ENCODE data around the gene LETM1. TPM values are rescaled to one million over a fixed set of nuclear protein-coding genes. Genes with fewer than 3 reads are reported as not detected.

The LETM1 gene
- total RNA-seq (2014; rRNA removed; shearing (Covaris generic)), result 44.3 and 54.4 TPM in 2 replicates

DNA sequence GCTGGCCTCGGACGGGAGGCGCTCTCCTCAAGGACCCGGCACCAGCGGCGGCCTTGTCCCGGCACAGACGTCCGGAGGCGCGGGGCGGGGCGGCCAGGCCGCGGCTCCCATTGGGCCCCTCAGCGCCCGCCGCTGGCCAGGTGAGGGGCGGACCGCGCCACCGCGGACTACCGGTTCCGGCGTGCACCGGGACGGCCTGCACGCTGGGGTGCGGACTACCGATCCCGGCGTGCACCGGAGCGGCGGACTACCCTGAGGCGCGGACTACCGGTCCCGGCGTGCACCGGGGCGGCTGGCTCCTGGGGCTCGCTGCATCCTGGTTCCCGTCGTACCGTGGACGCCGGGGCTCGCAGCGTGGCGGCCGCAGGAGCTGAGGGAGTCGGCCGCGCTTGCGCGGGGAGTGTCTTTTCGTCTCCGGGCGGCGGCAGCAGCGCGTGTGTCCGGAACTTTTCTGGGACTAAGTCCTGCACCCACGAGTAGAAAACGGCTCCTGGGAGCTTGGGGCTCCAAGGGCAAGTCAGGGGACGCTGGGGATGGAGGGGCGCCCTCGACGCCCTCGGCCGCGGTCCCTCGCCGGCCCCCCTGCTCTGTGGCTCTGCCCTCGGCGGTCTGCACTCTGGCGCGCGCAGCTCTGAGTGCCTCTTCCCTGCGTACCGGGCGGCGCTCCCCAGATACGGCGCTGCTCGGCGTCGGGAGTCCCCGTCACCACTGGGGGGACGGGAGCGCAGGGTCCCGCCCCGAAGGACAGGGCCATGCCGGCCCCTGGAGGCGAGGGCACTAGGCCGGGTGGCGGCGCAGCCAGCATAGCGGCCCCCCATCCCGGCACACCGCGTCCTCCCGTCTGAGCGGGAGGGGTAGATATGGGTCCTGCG, at the start of gene LETM1:
Gene LETM1 (minus strand): TSS at position 86 of the 872 bp plus-strand sequence. CDS start 206 bp downstream, outside the sequence.
- peak within 1 kb of the TSS; percentile 68 for H3K4me3 ChIP-seq
- H3K27me3 ChIP-seq, result no peaks in the 10 kb centered on the region
- H3K27ac ChIP-seq, result peak within 1 kb of the TSS; percentile 42
- H3K4me1 ChIP-seq, result no peaks in the 10 kb centered on the region; the same call in 1 of the 2 replicates
- H3K9me3 ChIP-seq (replicated peaks), result no peaks in the 10 kb centered on the region
- DNase-seq, result peak; percentile 94 to 95
- no peaks in the 10 kb centered on the region for H3K36me3 ChIP-seq

DNA sequence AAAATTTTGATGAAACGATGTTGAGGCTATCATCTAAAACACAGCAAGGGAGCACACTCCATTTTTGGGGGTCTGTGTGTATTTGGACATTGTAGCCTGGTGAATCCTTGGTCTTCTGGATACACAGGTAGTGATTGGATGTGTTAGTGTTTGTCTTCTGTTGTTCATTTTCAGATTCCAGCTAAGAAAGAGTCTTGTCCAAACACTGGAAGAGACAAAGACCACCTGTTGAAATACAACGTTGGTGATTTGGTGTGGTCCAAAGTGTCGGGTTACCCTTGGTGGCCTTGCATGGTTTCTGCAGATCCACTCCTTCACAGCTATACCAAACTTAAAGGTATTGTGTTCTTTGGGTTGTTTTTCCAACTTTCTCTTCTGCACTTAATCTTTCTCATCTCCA, 48.1 kb upstream of the LETM1 start:
- no peaks in the 10 kb centered on the region for H3K27me3 ChIP-seq
- no peak overlapping the region for H3K4me3 ChIP-seq
- H3K36me3 ChIP-seq, result peaks cover 51% of the 10 kb centered on the region
- no peak overlapping the region for H3K27ac ChIP-seq
- DNase-seq, result peak in 1 of 2 experiments; percentile 31
- H3K9me3 ChIP-seq (replicated peaks), result no peaks in the 10 kb centered on the region
- H3K4me1 ChIP-seq, result 0 out of 2 replicates have a peak, but pooled peaks cover 4% of the 10 kb centered on the region

DNA sequence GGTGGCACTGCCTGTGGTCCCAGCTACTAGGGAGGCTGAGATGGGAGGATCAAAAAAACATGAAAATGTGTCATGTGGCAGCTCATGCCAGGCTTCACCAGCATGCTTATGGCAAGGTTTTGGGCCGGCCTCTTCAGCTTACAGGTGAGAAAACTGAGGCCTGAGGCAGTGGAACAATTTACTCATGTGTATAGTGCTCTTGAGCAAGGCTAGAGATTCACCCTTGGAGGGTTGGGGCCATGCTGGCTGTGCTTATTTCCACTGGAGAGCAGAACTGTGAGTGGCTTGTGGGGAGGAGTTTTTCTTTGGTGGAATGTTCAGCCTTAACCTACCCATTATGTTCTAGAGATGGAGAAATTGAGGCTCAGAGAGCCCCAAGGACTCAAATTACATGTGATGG, 47.1 kb upstream of the LETM1 start:
- Histone ChIP-seq H3K36me3 (peaks cover 47% of the 10 kb centered on the region), H3K9me3 (replicated peaks) (no peaks in the 10 kb centered on the region), H3K4me3 (no peak overlapping the region), H3K27ac (no peak overlapping the region), H3K27me3 (no peaks in the 10 kb centered on the region), H3K4me1 (0 out of 2 replicates have a peak, but pooled peaks cover 4% of the 10 kb centered on the region)
- no peak for DNase-seq

DNA sequence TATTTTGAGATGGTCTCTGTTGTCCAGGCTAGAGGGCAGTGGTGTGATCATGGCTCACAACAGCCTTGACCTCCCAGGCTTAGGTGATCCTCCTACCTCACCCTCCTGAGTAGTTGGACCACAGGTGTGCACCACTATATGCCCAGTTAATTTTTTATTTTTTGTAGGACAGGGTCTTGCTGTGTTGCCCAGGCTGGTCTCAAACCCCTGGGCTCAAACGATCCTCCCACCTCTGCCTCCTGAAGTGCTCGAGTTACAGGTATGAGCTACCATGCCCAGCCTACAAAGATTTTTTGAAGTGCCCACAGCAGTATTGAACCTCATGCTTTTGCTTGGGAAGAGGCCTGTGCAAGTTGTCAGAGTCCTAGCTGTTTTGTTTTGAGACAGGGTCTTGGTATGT, 46.3 kb upstream of the LETM1 start:
- 0 out of 2 replicates have a peak, but pooled peaks cover 4% of the 10 kb centered on the region for H3K4me1 ChIP-seq
- H3K36me3 ChIP-seq, result peaks cover 43% of the 10 kb centered on the region
- H3K27me3 ChIP-seq, result no peaks in the 10 kb centered on the region
- DNase-seq, result no peak
- H3K4me3 ChIP-seq, result no peak overlapping the region
- no peak overlapping the region for H3K27ac ChIP-seq
- no peaks in the 10 kb centered on the region for H3K9me3 ChIP-seq (replicated peaks)

DNA sequence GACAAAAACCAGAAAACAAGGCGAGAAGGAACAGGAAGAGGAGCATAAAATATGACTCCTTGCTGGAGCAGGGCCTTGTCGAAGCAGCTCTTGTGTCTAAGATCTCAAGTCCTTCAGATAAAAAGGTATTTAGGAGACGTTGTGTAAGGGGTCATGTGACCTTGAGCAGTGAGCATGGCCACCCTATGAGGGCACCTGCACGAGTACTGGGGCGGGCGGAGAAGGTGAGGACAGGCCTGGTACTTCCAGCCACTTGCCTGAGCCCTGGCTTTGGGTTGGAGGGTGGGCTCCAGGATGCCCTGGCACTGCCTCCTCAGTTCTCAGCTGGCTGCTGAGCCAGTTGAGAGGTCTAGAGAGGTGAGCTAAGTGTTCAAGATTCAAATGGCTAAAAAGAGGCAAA, 45.2 kb upstream of the LETM1 start:
- Histone ChIP-seq H3K4me3 (no peak overlapping the region), H3K27me3 (no peaks in the 10 kb centered on the region), H3K27ac (no peak overlapping the region), H3K9me3 (replicated peaks) (no peaks in the 10 kb centered on the region), H3K36me3 (peaks cover 37% of the 10 kb centered on the region), H3K4me1 (0 out of 2 replicates have a peak, but pooled peaks cover 4% of the 10 kb centered on the region)
- DNase-seq, result no peak

DNA sequence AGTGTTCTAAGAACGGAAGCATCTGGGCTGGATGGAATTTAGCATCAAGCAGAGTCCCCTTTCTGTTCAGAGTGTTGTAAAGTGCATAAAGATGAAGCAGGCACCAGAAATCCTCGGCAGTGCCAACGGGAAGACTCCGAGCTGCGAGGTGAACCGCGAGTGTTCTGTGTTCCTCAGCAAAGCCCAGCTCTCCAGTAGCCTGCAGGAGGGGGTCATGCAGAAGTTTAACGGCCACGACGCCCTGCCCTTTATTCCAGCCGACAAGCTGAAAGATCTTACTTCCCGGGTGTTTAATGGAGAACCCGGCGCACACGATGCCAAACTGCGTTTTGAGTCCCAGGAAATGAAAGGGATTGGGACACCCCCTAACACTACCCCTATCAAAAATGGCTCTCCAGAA, 44.7 kb upstream of the LETM1 start:
- Histone ChIP-seq H3K9me3 (replicated peaks) (no peaks in the 10 kb centered on the region), H3K4me1 (0 out of 2 replicates have a peak, but pooled peaks cover 4% of the 10 kb centered on the region), H3K27me3 (no peaks in the 10 kb centered on the region), H3K27ac (no peak overlapping the region), H3K36me3 (peaks cover 37% of the 10 kb centered on the region), H3K4me3 (no peak overlapping the region)
- no peak for DNase-seq

DNA sequence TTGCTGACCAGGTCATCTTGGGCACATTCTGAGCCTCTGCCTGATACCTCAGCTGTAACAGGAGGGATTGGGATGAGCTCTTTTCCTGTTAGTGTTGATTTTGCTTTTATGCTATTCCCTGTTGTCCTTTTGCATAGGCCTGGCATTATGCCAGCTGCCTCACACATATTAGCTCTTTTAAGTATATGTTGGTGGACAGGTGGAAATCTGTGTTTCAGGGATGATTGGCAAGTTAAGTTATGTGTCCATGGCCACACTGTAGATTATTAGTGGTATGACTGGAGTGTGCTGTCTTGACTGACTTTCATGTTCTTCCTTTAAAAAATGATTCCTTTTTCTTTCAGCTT, 44.1 kb upstream of the LETM1 start:
- H3K36me3 ChIP-seq, result peaks cover 35% of the 10 kb centered on the region
- no peaks in the 10 kb centered on the region for H3K27me3 ChIP-seq
- H3K27ac ChIP-seq, result no peak overlapping the region
- H3K4me1 ChIP-seq, result 0 out of 2 replicates have a peak, but pooled peaks cover 4% of the 10 kb centered on the region
- no peak overlapping the region for H3K4me3 ChIP-seq
- peak in 1 of 2 experiments; percentile 13 for DNase-seq
- H3K9me3 ChIP-seq (replicated peaks), result no peaks in the 10 kb centered on the region

DNA sequence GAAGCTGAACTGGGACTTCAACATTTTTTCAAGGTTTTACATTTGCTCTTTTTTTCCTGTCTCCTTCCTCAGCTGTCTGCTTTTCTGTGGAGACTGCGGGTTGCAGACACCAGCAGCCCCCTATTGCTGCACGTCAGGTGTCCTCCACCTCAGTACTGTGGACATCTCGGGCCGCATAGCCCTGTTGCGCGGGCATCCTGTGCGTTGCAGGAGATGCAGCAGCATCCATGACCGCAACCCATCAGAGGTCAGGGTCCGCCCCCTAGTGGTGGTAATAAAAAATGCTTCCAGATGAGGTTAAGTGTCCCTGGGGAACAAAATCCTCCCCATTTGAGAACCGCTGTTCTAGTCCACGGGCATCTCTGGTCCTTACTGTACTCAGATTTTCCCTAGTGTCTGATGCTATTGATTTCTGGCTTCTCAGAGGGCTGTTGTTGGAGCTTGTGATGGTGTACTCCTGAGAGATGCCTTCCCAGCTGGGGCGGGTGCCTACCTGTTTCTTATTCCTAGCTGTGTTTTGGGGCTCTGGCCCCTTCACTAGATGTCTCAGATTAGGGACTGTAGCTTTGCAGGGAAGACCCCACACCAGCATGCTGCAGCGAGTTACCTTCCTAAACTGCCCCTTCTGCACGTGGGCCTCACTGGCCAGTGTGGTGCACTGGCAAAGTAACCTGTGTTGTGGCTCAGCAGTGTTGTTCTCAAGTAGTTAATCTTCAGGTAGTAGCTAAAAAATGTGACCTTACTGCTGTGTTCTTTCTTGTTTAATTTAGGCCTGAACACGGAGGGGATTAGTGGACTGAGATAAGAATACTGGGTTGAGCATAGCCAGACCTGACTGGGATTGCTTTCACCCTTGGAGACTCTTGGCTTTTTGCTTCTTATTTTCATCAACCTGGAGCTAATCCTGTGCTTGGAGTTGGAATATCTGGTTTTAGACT, 43.5 kb upstream of the LETM1 start:
- Histone ChIP-seq H3K9me3 (replicated peaks) (no peaks in the 10 kb centered on the region), H3K4me3 (no peak overlapping the region), H3K27ac (no peak overlapping the region), H3K36me3 (peaks cover 34% of the 10 kb centered on the region), H3K27me3 (no peaks in the 10 kb centered on the region), H3K4me1 (0 out of 2 replicates have a peak, but pooled peaks cover 4% of the 10 kb centered on the region)
- peak; percentile 64 to 88 for DNase-seq

DNA sequence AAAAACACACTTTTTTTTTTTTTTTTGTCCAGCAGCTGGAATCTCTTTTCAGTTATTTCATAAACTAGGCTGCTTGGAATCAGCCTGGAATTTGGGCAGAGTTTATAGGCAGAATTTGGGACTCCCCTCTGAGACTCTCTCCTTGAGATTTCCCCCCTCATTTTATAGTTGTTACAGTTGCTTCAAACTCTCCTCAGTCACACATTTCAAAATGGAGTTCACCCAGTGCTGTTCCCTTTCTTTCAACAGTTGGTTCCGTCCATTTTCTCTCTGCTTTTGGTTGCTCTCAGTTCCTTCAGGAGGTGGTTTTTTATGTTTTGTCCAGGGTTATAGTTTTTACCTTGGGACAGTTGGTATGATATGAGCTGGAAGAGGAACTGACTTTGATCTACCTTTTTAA, 42.7 kb upstream of the LETM1 start:
- Histone ChIP-seq H3K4me1 (no peaks in the 10 kb centered on the region), H3K27ac (no peak overlapping the region), H3K36me3 (peaks cover 30% of the 10 kb centered on the region), H3K27me3 (no peaks in the 10 kb centered on the region), H3K4me3 (no peak overlapping the region), H3K9me3 (replicated peaks) (no peaks in the 10 kb centered on the region)
- DNase-seq, result no peak

DNA sequence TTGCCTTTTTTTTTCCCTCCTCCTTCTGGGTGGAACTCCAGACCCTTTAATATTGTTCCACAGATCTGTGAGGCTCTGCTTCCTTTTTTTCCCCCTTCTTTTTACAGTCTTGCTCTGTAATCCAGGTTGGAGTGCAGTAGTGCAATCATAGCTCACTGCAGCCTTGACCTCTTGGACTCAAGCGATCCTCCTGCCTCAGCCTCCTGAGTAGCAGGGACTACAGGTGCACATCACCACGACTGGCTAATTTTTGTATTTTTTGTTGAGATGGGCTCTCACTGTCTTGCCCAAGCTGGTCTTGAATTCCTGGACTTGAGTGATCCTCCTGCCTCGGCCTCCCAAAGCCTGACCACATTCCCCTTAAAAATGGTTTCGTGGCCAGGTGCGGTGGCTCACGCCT, 42.1 kb upstream of the LETM1 start:
- H3K4me1 ChIP-seq, result no peaks in the 10 kb centered on the region
- peaks cover 29% of the 10 kb centered on the region for H3K36me3 ChIP-seq
- no peaks in the 10 kb centered on the region for H3K27me3 ChIP-seq
- H3K27ac ChIP-seq, result no peak overlapping the region
- no peak overlapping the region for H3K4me3 ChIP-seq
- DNase-seq, result no peak
- H3K9me3 ChIP-seq (replicated peaks), result no peaks in the 10 kb centered on the region

DNA sequence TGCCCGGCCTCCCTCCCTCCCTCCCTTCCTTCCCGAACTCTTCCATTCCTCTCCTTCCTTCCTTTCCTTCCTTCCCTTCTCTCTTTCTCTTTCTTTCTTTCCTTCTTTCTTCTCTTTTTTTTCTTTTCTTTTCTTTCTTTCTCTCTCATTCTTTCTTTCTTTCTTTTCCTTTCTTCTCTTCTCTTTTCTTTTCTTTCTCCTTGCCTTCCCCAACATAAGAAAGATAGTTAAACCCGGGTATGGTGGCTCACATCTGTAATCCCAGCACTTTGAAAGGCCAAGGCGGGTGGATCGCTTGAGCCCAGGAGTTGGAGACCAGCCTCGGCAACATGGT, 40.7 kb upstream of the LETM1 start:
- Histone ChIP-seq H3K36me3 (peaks cover 23% of the 10 kb centered on the region), H3K27me3 (no peaks in the 10 kb centered on the region), H3K9me3 (replicated peaks) (no peaks in the 10 kb centered on the region), H3K4me3 (no peak overlapping the region), H3K27ac (no peak overlapping the region), H3K4me1 (no peaks in the 10 kb centered on the region)
- DNase-seq, result no peak

DNA sequence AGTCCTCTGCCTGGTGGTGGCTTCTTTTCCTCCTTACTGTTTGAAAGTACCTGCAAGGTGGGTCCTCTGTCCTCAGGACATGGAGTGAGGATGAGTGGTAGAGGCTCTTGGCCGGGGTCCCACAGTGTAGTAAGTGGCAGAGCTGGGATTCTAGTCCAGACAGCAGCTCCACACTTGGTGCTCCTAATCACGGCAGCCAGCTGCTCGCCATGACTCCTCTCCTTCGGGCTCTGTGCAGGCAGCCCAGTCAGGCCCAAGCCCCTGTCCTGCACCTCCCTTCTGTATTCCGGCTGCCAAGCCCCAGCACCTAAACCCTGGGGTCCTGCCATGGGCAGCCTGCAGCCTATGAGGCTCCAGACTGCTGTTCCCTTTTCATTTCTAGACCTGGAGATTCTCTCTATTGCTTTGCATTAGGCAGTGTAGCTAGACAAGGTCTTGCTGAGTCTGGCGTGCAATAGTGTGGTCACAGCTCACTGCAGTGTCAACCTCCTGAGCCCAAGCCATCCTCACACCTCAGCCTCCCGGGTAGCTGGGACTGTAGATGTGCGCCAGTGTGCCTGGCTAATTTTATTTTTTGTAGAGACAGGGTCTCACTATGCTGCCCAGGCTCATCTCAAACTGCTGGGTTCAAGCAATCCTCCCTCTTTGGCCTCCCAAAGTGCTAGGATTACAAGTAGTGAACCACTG, 40.2 kb upstream of the LETM1 start:
- H3K4me3 ChIP-seq, result no peak overlapping the region
- H3K27me3 ChIP-seq, result no peaks in the 10 kb centered on the region
- H3K27ac ChIP-seq, result no peak overlapping the region
- no peak for DNase-seq
- H3K4me1 ChIP-seq, result no peaks in the 10 kb centered on the region
- H3K36me3 ChIP-seq, result peaks cover 18% of the 10 kb centered on the region
- H3K9me3 ChIP-seq (replicated peaks), result no peaks in the 10 kb centered on the region

DNA sequence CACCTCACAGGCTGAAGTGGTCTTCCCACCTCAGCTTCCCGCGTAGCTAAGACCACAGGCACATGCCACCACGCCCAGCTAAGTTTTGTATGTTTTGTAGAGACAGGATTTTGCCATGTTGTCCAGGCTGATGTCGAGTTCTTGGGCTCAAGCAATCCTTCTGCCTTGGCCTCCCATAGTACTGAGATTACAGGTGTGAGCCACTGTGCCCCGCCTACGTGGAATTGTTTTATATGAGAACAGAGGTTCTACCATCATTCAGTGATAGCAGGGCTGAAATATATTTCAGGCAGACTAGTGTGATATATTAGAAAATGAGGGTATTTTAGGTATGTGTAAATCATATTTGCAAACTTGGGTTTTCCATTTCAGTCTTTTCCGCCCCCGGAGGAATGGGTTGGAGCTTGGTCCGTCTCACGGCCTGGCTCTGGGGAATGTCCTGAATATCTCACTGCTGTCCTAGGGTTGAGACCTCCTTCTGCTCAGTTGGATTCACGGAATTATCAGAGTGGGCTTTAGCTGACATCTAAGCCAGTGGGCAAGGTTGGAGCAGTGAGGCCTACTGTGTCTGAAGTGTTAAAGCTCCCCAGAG, 35.1 kb upstream of the LETM1 start:
- H3K4me1 ChIP-seq, result no peaks in the 10 kb centered on the region
- H3K27ac ChIP-seq, result no peak overlapping the region
- no peak for DNase-seq
- no peak overlapping the region for H3K4me3 ChIP-seq
- peaks cover 15% of the 10 kb centered on the region for H3K36me3 ChIP-seq
- no peaks in the 10 kb centered on the region for H3K9me3 ChIP-seq (replicated peaks)
- H3K27me3 ChIP-seq, result no peaks in the 10 kb centered on the region

DNA sequence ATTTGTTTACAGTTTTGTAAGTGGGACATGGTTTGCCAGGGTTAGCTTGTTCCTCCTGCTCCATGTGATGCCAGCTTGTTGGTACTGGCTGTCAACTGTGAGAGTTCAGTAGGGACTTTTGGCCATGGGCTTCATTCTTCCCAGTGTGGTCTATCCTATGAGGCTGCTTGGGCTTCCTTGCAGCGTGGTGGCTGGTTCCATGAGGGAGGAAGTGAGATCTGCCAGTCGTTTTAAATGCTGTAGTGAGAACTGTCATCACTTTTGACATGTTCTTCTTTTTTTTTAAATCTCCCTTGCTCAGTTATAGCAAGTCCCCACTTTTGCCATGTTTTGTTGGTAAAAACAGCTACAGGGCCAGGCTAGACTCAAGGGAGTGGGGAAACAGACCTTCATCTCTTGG, 31.1 kb upstream of the LETM1 start:
- no peaks in the 10 kb centered on the region for H3K27me3 ChIP-seq
- H3K27ac ChIP-seq, result no peak overlapping the region

More for the DNA sequence above, 31.1 kb upstream of the LETM1 start:
- no peaks in the 10 kb centered on the region for H3K9me3 ChIP-seq (replicated peaks)
- H3K4me3 ChIP-seq, result no peak overlapping the region
- H3K4me1 ChIP-seq, result no peaks in the 10 kb centered on the region
- DNase-seq, result no peak
- H3K36me3 ChIP-seq, result peaks cover 3% of the 10 kb centered on the region
